PC-9 (cell line): ENCODE data around the gene ARHGAP26. TPM values are rescaled to one million over a fixed set of nuclear protein-coding genes. Genes with fewer than 3 reads are reported as not detected.

Experiments used
- BruUV-seq: library from RNA; stranded (reverse); fragments of 400-500 nt; replicated peaks from 2 replicates; lab custom pipeline; 2021; lab: Mats Ljungman, UMichigan
- CTCF ChIA-PET: fragments of 300-600 bp; sonication (Branson Sonifier 250); formaldehyde crosslinking; loops from one replicate; lab custom pipeline; 2022; ENCODE audit warnings: antibody characterized with exemption; lab: Charles Lee
- POLR2A ChIA-PET: fragments of 300-600 bp; sonication (Branson Sonifier 250); formaldehyde crosslinking; loops from one replicate; lab custom pipeline; 2022; ENCODE audit warnings: antibody characterized with exemption; ENCODE audit not compliant: unreplicated experiment; lab: Charles Lee
- DNase-seq, 2 experiments: peaks; one replicate each; pipeline versions ENCODE4 v3.0.0 to v3.0.0-alpha.2; 2015 to 2022; ENCODE audit warnings: mixed read lengths in 1 of 2
- H2AFZ ChIP-seq: fragments of 200-600 bp; sonication (generic); 2 replicates; pipeline ENCODE4 v1.8.1; 2017; ENCODE audit warnings: antibody characterized with exemption
- H3F3A ChIP-seq: fragments of 200-600 bp; sonication (generic); 2 replicates; pipeline ENCODE4 v1.8.1; 2017; ENCODE audit warnings: antibody characterized with exemption, mild to moderate bottlenecking, low read depth; ENCODE audit not compliant: insufficient read depth
- H3K27ac ChIP-seq: fragments of 200-600 bp; sonication (generic); 2 replicates; pipeline ENCODE4 v1.6.1; 2016; ENCODE audit warnings: mixed run types
- H3K27me3 ChIP-seq: fragments of 200-600 bp; sonication (generic); 2 replicates; pipeline ENCODE4 v1.6.1; 2016; ENCODE audit warnings: low read depth, mixed run types; ENCODE audit not compliant: insufficient read depth
- H3K36me3 ChIP-seq: fragments of 200-600 bp; sonication (generic); 2 replicates; pipeline ENCODE4 v1.6.1; 2016; ENCODE audit warnings: low read depth, mixed run types
- H3K4me1 ChIP-seq: fragments of 200-600 bp; sonication (generic); replicated peaks from 2 replicates; pipeline ENCODE4 v1.6.1; 2016; ENCODE audit warnings: mixed run types; ENCODE audit not compliant: insufficient read depth
- H3K4me2 ChIP-seq: fragments of 200-600 bp; sonication (generic); 2 replicates; pipeline ENCODE4 v1.6.1; 2017; ENCODE audit warnings: mixed run types
- H3K4me3 ChIP-seq: fragments of 200-600 bp; sonication (generic); 2 replicates; pipeline ENCODE4 v1.6.1; 2016; ENCODE audit warnings: mixed run types
- H3K79me2 ChIP-seq: fragments of 200-600 bp; sonication (generic); 2 replicates; pipeline ENCODE4 v1.6.1; 2017; ENCODE audit warnings: low read depth, mixed run types
- H3K9me2 ChIP-seq: fragments of 200-600 bp; sonication (generic); 2 replicates; pipeline ENCODE4 v1.8.1; 2017; ENCODE audit warnings: mild to moderate bottlenecking; ENCODE audit not compliant: insufficient read depth
- H3K9me3 ChIP-seq: fragments of 200-600 bp; sonication (generic); 2 replicates; pipeline ENCODE4 v1.8.1; 2016; ENCODE audit warnings: low read depth; ENCODE audit not compliant: insufficient read depth
- H4K20me1 ChIP-seq: fragments of 200-600 bp; sonication (generic); 2 replicates; pipeline ENCODE4 v1.8.1; 2017; ENCODE audit not compliant: insufficient read depth
- CTCF ChIP-seq: fragments of 200-600 bp; sonication (generic); conservative IDR thresholded peaks from 2 replicates; pipeline ENCODE4 v1.6.1; 2017; ENCODE audit warnings: mixed run types, antibody characterized with exemption, mild to moderate bottlenecking, moderate library complexity
- EZH2 ChIP-seq: fragments of 200-600 bp; sonication (generic); IDR thresholded peaks from 2 replicates; pipeline ENCODE4 v1.8.0; 2017; ENCODE audit warnings: antibody characterized with exemption, low read depth
- intact Hi-C: fragments of 100-400 bp; cut with micrococcal nuclease; formaldehyde crosslinking; loops from one replicate; pipeline ENCODE4 v1.10.0; 2022; ENCODE audit not compliant: unreplicated experiment
- total RNA-seq: library from RNA; stranded (reverse); gene quantifications from 2 replicates; pipeline ENCODE4 v1.2.3, GENCODE V29; 2021

Gene ARHGAP26
- total RNA-seq, 1 experiment from 2014 or later, result 29.7 TPM

- BruUV-seq, result no TSS peak
- no peaks in the 10 kb centered on the region; the same call in 1 of the 2 replicates for H3F3A ChIP-seq
These were observed 399.0 kb downstream of the ARHGAP26 start for GRCh38 chr5:143168921-143169810.

GRCh38 chr5:143170104-143170503 is 399.9 kb downstream of the ARHGAP26 start:
- Histone ChIP-seq H3K4me2 (no peak overlapping the region), H3K9me2 (no peaks in the 10 kb centered on the region), H3K9me3 (no peaks in the 10 kb centered on the region), H3F3A (no peaks in the 10 kb centered on the region), H3K4me3 (no peak overlapping the region), H3K4me1 (no peaks in the 10 kb centered on the region), H3K36me3 (0 out of 2 replicates have a peak, but pooled peaks cover 5% of the 10 kb centered on the region), H4K20me1 (no peaks in the 10 kb centered on the region), H3K27me3 (no peaks in the 10 kb centered on the region), H3K79me2 (no peaks in the 10 kb centered on the region), H3K27ac (no peak overlapping the region), H2AFZ (no peak overlapping the region)
- ChIA-PET CTCF (interaction anchor here (0.7 kb wide), 1 partner anchor 225 kb away, joined by 3 read pairs; no protein-coding TSS in a partner anchor), POLR2A (no interaction called here)
- intact Hi-C loops, result loop anchor here (10.0 kb wide), 1 partner anchor 235 kb away; the partner anchor contains the start of gene NR3C1
- DNase-seq, result no peak
- no peak for TF ChIP-seq EZH2
- TF ChIP-seq CTCF, result no peak
- no TSS peak for BruUV-seq

More at GRCh38 chr5:143168921-143169810, 399.0 kb downstream of the ARHGAP26 start:
- CTCF ChIA-PET, result no interaction called here
- H3K4me2 ChIP-seq, result no peak overlapping the region
- H3K79me2 ChIP-seq, result no peaks in the 10 kb centered on the region
- no peaks in the 10 kb centered on the region for H3K9me3 ChIP-seq
- POLR2A ChIA-PET, result no interaction called here
- H3K9me2 ChIP-seq, result no peaks in the 10 kb centered on the region
- no peaks in the 10 kb centered on the region for H4K20me1 ChIP-seq
- H3K36me3 ChIP-seq, result 0 out of 2 replicates have a peak, but pooled peaks cover 5% of the 10 kb centered on the region
- no peak overlapping the region for H2AFZ ChIP-seq
- no peak overlapping the region for H3K4me3 ChIP-seq
- TF ChIP-seq EZH2 (no peak), CTCF (no peak)
- DNase-seq, result no peak
- intact Hi-C loops, result no loop called here
- H3K4me1 ChIP-seq, result no peaks in the 10 kb centered on the region
- no peaks in the 10 kb centered on the region for H3K27me3 ChIP-seq
- H3K27ac ChIP-seq, result no peak overlapping the region

GRCh38 chr5:143170977-143171376 is 400.8 kb downstream of the ARHGAP26 start:
- Histone ChIP-seq H3K36me3 (0 out of 2 replicates have a peak, but pooled peaks cover 5% of the 10 kb centered on the region), H2AFZ (no peak overlapping the region), H3K4me3 (no peak overlapping the region), H3K4me1 (no peaks in the 10 kb centered on the region), H3K79me2 (no peaks in the 10 kb centered on the region), H3K9me3 (no peaks in the 10 kb centered on the region), H3K9me2 (no peaks in the 10 kb centered on the region), H4K20me1 (no peaks in the 10 kb centered on the region), H3F3A (no peaks in the 10 kb centered on the region), H3K27me3 (no peaks in the 10 kb centered on the region), H3K4me2 (no peak overlapping the region), H3K27ac (no peak overlapping the region)
- intact Hi-C loops, result loop anchor here (10.0 kb wide), 1 partner anchor 234 kb away; the partner anchor contains the start of gene NR3C1
- TF ChIP-seq EZH2 (no peak), CTCF (no peak)
- CTCF ChIA-PET, result no interaction called here
- DNase-seq, result no peak
- POLR2A ChIA-PET, result no interaction called here
- no TSS peak for BruUV-seq
